GM12874 (cell line): ENCODE measurements around the gene TBX6.

Experiments
- CTCF ChIP-seq: IDR thresholded peaks from 2 replicates; pipeline ENCODE4 v1.5.1; 2011; ENCODE audit warnings: low read depth, mild to moderate bottlenecking, control low read depth, low read length, moderate library complexity; ENCODE audit not compliant: insufficient read depth

TBX6 gene

DNA sequence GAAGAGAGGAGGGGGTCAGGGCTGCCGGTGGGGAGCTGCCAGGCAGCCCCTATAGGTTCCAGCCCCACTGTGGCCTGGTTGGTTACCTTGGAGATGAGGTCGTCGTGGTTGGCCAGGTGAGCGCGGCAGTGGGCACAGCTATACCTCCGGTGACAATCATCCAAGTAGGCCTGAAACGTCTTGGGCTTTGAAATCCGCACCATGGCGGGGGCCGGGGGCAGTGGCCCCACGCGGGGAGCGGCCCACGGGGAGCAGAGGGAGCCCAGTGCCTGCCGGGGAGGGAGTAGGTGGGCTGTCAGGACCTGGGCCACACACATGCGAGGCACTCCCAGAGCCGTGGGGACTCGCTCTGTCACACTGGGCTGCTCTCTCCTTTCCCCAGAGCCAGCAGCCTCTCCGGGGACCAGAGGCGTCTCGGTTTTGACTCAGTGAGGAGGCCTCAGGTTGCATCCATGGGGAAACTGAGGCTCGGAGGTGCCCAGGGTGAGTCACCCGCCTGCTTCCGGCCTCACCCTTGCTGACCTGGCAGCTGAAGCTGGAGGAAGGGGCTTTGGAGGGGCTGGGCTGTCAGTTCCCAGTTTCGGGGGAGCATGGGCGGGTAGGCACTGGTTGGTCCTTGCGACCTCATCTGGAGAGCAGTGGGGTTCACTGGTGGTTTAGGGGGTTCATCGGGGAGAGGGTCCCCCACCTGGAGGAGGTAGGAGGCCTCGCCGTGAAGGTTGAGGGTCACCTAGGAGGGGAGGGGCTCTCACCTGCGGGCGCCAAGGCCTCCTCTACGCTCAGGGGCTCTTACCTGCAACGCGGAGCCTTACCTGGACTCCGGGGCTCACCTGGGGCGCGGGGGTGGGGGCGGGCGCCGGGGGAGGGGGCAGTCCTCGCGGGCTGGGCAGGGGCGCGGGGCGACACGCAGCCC is 3.7 kb upstream of the TBX6 start:
- TF ChIP-seq CTCF: no peak

- no peak for TF ChIP-seq CTCF
These were observed 2.9 kb upstream of the TBX6 start for GRCh38 chr16:30094541-30095165.

DNA sequence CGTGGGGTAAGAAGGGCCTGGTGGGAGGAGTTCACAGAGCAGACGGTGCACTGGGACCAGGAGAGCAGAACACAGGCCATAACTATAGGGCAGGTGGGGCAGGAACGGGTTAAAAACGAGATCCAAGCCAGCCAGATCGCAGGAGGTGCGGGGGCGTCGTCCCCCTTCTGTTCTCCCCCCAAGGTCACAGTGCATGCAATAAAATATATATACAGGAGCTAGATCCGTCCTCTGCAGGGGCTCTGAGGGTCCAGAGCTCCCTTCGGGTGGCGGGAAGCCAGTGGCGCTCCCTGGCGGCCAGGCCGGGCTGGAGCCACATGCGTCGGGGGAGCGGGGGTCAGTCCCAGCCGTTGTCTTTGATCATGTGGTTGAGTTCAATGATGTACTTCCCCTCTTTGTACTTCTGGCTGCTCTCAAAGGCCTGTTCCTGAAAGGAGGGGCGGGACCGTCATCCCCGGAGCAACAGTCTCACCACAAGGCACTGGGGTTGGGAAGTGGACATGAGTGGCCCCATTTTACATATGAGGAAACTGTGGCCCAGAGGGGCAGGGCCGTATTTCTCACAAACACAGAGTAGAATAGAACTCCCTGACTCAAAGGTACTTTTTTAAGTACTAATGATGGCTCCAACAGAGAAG is 768 bp upstream of the TBX6 start:
- TF ChIP-seq CTCF: peak; percentile 97

DNA sequence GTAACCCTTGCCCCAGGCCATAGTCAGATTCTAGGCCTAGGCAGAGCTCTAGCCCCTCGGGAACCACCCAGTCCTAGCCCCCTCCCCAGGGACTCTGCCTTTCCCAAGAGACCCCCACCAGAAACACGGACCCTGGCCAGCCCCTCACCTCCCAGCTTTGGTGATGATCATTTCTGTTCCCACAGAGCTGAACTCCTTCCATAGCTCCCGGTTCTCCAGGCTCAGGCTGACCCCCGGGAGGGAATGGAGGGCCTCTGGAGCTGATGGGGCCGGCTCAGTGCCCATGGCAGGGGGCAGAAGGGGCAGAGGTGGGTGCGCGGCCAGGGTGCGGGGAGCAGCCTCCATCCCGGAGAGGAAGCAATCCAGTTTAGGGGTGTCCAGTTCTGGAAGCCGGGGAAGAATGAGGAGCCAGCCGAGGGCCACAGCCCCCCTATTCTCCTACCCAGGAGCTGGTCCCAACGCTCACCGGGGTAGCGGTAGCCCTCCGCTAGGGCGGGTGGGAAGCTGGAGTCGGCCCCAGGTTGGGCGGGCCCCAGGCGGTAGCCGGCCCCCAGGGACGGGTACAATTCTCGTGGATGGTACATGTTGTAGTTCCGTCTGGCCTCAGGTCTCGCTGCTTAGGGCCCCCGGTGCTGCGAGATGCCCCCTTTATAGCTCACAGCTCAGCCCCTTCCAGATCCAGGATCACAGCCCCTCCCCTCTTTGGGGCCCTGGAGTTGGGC is 953 bp downstream of the TBX6 start:
- TF ChIP-seq CTCF: no peak

DNA sequence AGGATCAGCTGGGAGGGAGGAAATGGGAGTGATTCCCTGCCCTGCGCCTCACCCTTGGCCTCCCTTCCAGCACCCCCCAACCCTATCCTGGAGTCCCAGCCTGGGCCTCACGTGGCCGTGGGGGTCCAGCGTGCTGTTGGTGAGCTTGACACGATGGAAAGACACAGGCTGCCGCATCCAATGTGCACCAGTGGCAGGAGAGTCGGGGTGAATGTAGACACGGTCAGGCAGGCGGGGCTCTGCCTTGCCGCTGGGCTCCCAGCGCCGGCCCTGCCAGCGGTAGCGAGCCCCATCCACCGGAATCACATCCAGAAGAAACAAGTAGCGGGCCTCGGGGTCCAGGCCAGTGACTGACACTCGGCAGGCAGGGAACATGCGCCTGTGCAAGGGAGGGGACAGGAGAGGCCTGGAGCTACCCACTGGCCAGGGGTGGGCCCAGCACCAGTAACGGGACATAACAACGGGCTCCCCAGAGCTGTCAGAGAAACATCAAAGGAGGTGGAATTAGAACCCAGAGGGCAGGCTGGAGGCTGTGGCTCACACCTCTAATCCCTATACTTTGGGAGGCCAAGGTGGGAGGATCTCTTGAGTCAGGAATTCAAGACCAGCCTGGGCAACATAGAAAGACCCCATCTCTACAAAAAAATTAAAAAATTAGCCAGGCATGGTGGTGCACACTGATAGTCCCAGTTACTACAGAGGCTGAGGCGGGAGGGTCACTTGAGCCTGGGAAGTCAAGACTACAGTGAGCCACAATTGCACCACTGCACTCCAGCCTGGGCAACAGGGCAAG is 2.7 kb downstream of the TBX6 start:
- no peak for TF ChIP-seq CTCF

- no peak for TF ChIP-seq CTCF
These were observed 3.4 kb downstream of the TBX6 start for GRCh38 chr16:30088237-30088831.
